SK-N-SH (cell line): ENCODE results near the gene G6PC2. TPM values are rescaled to one million over a fixed set of nuclear protein-coding genes. Genes with fewer than 3 reads are reported as not detected.

ENCODE experiments used
- CTCF ChIA-PET: fragments of 300-600, 350-600 bp; formaldehyde crosslinking; extraction: SDS; loops from one replicate; lab custom pipeline; 2021; lab: Yijun Ruan, JAX
- POLR2A ChIA-PET: fragments of 350-600 bp; sonication (Branson Sonifier 250); formaldehyde crosslinking; extraction: SDS; loops from one replicate; lab custom pipeline; 2020; ENCODE audit warnings: antibody characterized with exemption, inconsistent platforms; lab: Yijun Ruan, JAX
- DNase-seq: peaks from one replicate; pipeline ENCODE4 v3.0.0; 2012
- H2AFZ ChIP-seq: fragments of 200-600 bp; sonication (generic); 2 replicates; pipeline ENCODE4 v1.8.1; 2016; ENCODE audit warnings: antibody characterized with exemption, mild to moderate bottlenecking, low read depth
- H3F3A ChIP-seq: fragments of 200-600 bp; sonication (generic); replicated peaks from 2 replicates; pipeline ENCODE3; 2016; ENCODE audit warnings: antibody characterized with exemption, mild to moderate bottlenecking; ENCODE audit not compliant: insufficient read depth
- H3K27ac ChIP-seq, 2 experiments: fragments of 200-500 bp in 1 of 2; fragments of 200-600 bp in 1 of 2; sonication (Bioruptor generic) in 1 of 2; sonication (generic), shearing (Covaris generic) in 1 of 2; 2 replicates each; pipeline versions ENCODE4 v1.5.1 to v1.6.1; 2014 to 2016; ENCODE audit warnings: low read depth in 2 of 2, inconsistent platforms in 1 of 2, low read length in 1 of 2, mild to moderate bottlenecking in 1 of 2, mixed read lengths in 1 of 2
- H3K27me3 ChIP-seq: fragments of 200-600 bp; sonication (generic), shearing (Covaris generic); 2 replicates; pipeline ENCODE4 v1.6.1; 2016; ENCODE audit warnings: mixed run types; ENCODE audit not compliant: insufficient read depth
- H3K36me3 ChIP-seq, 2 experiments: fragments of 200-500 bp in 1 of 2; fragments of 200-600 bp in 1 of 2; sonication (Bioruptor generic) in 1 of 2; sonication (generic) in 1 of 2; replicated peaks in 1 of 2; 2 replicates each; pipeline versions ENCODE3 to v1.5.1; 2014 to 2016; ENCODE audit warnings: low read length in 1 of 2, mild to moderate bottlenecking in 1 of 2; ENCODE audit not compliant: insufficient read depth in 2 of 2, control insufficient read depth in 1 of 2
- H3K4me1 ChIP-seq, 2 experiments: fragments of 200-500 bp in 1 of 2; fragments of 200-600 bp in 1 of 2; sonication (Bioruptor generic) in 1 of 2; sonication (generic), shearing (Covaris generic) in 1 of 2; 2 replicates each; pipeline versions ENCODE4 v1.5.1 to v1.6.1; 2014 to 2016; ENCODE audit warnings: low read depth in 1 of 2, low read length in 1 of 2, mixed run types in 1 of 2; ENCODE audit not compliant: insufficient read depth in 2 of 2, control insufficient read depth in 1 of 2
- H3K4me2 ChIP-seq: fragments of 200-600 bp; sonication (generic), shearing (Covaris generic); 2 replicates; pipeline ENCODE4 v1.6.1; 2017; ENCODE audit warnings: mixed run types
- H3K4me3 ChIP-seq, 2 experiments: fragments of 200-500 bp in 1 of 2; fragments of 200-600 bp in 1 of 2; sonication (Bioruptor generic) in 1 of 2; sonication (generic), shearing (Covaris generic) in 1 of 2; 2 replicates each; pipeline versions ENCODE4 v1.5.1 to v1.8.1; 2014 to 2016; ENCODE audit warnings: low read depth in 2 of 2, inconsistent platforms in 1 of 2, low read length in 1 of 2, mild to moderate bottlenecking in 1 of 2, mixed read lengths in 1 of 2, moderate library complexity in 1 of 2
- H3K79me2 ChIP-seq: fragments of 200-600 bp; sonication (generic); 2 replicates; pipeline ENCODE4 v1.8.1; 2017; ENCODE audit warnings: mild to moderate bottlenecking; ENCODE audit not compliant: insufficient read depth
- H3K9ac ChIP-seq: fragments of 200-600 bp; sonication (generic); 2 replicates; pipeline ENCODE4 v1.6.1; 2017; ENCODE audit warnings: mixed run types
- H3K9me2 ChIP-seq: fragments of 200-600 bp; sonication (generic); 2 replicates; pipeline ENCODE4 v1.6.1; 2017; ENCODE audit warnings: mixed run types
- H3K9me3 ChIP-seq: fragments of 200-600 bp; sonication (generic); 2 replicates; pipeline ENCODE4 v1.6.1; 2017; ENCODE audit warnings: mixed run types, mild to moderate bottlenecking, moderate library complexity
- H4K20me1 ChIP-seq: fragments of 200-600 bp; sonication (generic); 2 replicates; pipeline ENCODE4 v1.6.1; 2017; ENCODE audit warnings: mild to moderate bottlenecking, mixed run types; ENCODE audit not compliant: insufficient read depth
- CTCF ChIP-seq: fragments of 200-600 bp; sonication (generic); IDR thresholded peaks from 2 replicates; pipeline ENCODE4 v1.6.1; 2017; ENCODE audit warnings: antibody characterized with exemption, mild to moderate bottlenecking, moderate library complexity
- ELF1 ChIP-seq: IDR thresholded peaks from 2 replicates; pipeline ENCODE4 v1.4.0; 2012
- FOSL2 ChIP-seq: IDR thresholded peaks from 2 replicates; pipeline ENCODE4 v1.4.0; 2012; ENCODE audit warnings: low read depth, mild to moderate bottlenecking, moderate library complexity, borderline replicate concordance
- FOXJ3 ChIP-seq: sonication (generic); formaldehyde crosslinking; IDR thresholded peaks from 2 replicates; pipeline ENCODE4 v1.5.1; 2020; ENCODE audit warnings: mild to moderate bottlenecking, missing genetic modification reagents
- FOXM1 ChIP-seq: IDR thresholded peaks from 2 replicates; pipeline ENCODE4 v1.4.0; 2012; ENCODE audit warnings: low read depth, mild to moderate bottlenecking
- GABPA ChIP-seq: IDR thresholded peaks from 2 replicates; pipeline ENCODE4 v1.4.0; 2012; ENCODE audit warnings: low read depth, mild to moderate bottlenecking
- GATA2 ChIP-seq: sonication (generic); formaldehyde crosslinking; IDR thresholded peaks from 2 replicates; pipeline ENCODE4 v1.5.0; 2020; ENCODE audit warnings: mild to moderate bottlenecking, missing genetic modification reagents
- JUND ChIP-seq: IDR thresholded peaks from 2 replicates; pipeline ENCODE4 v1.4.0; 2012
- MAX ChIP-seq: IDR thresholded peaks from 2 replicates; pipeline ENCODE4 v1.4.0; 2012; ENCODE audit warnings: low read depth
- MEF2A ChIP-seq: IDR thresholded peaks from 2 replicates; pipeline ENCODE4 v1.4.0; 2012; ENCODE audit warnings: low read depth, borderline replicate concordance
- POLR2AphosphoS5 ChIP-seq: IDR thresholded peaks from 2 replicates; pipeline ENCODE4 v1.6.1; 2012; ENCODE audit warnings: low read depth, low read length
- RAD21 ChIP-seq: IDR thresholded peaks from 2 replicates; pipeline ENCODE4 v1.6.1; 2012; ENCODE audit warnings: mild to moderate bottlenecking, low read length
- RCOR1 ChIP-seq: fragments of 150-350 bp; IDR thresholded peaks from 2 replicates; pipeline ENCODE4 v1.6.1; 2017; ENCODE audit warnings: antibody characterized with exemption, low read length
- REST ChIP-seq: IDR thresholded peaks from 2 replicates; pipeline ENCODE4 v1.6.1; 2012; ENCODE audit warnings: mild to moderate bottlenecking, low read depth, low read length, moderate library complexity
- RFX5 ChIP-seq: IDR thresholded peaks from 2 replicates; pipeline ENCODE4 v1.6.1; 2012; ENCODE audit warnings: mild to moderate bottlenecking, improper control_type of control experiment, low read length
- RXRA ChIP-seq: IDR thresholded peaks from 2 replicates; pipeline ENCODE4 v1.4.0; 2012; ENCODE audit warnings: low read depth, mild to moderate bottlenecking, borderline replicate concordance
- SIN3A ChIP-seq: IDR thresholded peaks from 2 replicates; pipeline ENCODE4 v1.6.1; 2012; ENCODE audit warnings: low read depth, mild to moderate bottlenecking, low read length, moderate library complexity, borderline replicate concordance
- TAF1 ChIP-seq: IDR thresholded peaks from 2 replicates; pipeline ENCODE4 v1.6.1; 2012; ENCODE audit warnings: low read depth, mild to moderate bottlenecking, low read length, moderate library complexity, borderline replicate concordance
- TEAD4 ChIP-seq: IDR thresholded peaks from 2 replicates; pipeline ENCODE4 v1.4.0; 2012; ENCODE audit warnings: mild to moderate bottlenecking, borderline replicate concordance; ENCODE audit not compliant: insufficient read depth
- USF2 ChIP-seq: fragments of 150-350 bp; IDR thresholded peaks from 2 replicates; pipeline ENCODE4 v1.6.1; 2017; ENCODE audit warnings: antibody characterized with exemption, low read length, low read depth, borderline replicate concordance
- WGBS: methylation state at CpG from one replicate; pipeline ENCODE4 v1.1.6; 2017; ENCODE audit warnings: low lambda C conversion rate; 5-methylcytosine and 5-hydroxymethylcytosine counted together
- polyA plus RNA-seq, 3 experiments: library from polyadenylated mRNA; depleted of rRNA; stranded (reverse); fragments of >200 nt; gene quantifications; 2 replicates each; pipeline ENCODE4 v1.2.3, GENCODE V29; 2012

Gene G6PC2
- polyA plus RNA-seq, 1 of the 3 experiments (the other 2 are of a cell fraction), result not detected

GRCh38 chr2:168904358-168904757 is 3.3 kb downstream of the G6PC2 start (continued):
- TF ChIP-seq REST (no peak), MAX (no peak)
- TF ChIP-seq, all 33 proteins: peak for 0

GRCh38 chr2:168907940-168908662 is 7.0 kb downstream of the G6PC2 start:
- H3K27ac ChIP-seq, result no peak overlapping the region
- CTCF ChIA-PET, result no interaction called here
- TF ChIP-seq POLR2AphosphoS5, result no peak
- no peak for TF ChIP-seq SIN3A
- no peak for TF ChIP-seq USF2
- TF ChIP-seq TEAD4, result no peak
- no peak for TF ChIP-seq JUND
- no peak for TF ChIP-seq FOXJ3 (CRISPR knock-in tag)
- TF ChIP-seq MEF2A, result no peak
- TF ChIP-seq TAF1, result no peak
- TF ChIP-seq RCOR1, result no peak
- no peak for TF ChIP-seq CTCF
- no peak for TF ChIP-seq FOSL2
- TF ChIP-seq FOXM1, result no peak
- TF ChIP-seq GATA2 (CRISPR knock-in tag), result no peak
- no peak for TF ChIP-seq RFX5
- no peak for TF ChIP-seq GABPA
- TF ChIP-seq ELF1, result no peak
- no peak for TF ChIP-seq RXRA
- TF ChIP-seq RAD21, result no peak
- TF ChIP-seq, all 33 proteins: peak for 0
- no peaks in the 10 kb centered on the region for H4K20me1 ChIP-seq
- H3K4me2 ChIP-seq, result no peak overlapping the region
- no peaks in the 10 kb centered on the region for H3K79me2 ChIP-seq
- 82% methylated on average over 8 of the region's 8 CpGs for WGBS
- no peaks in the 10 kb centered on the region for H3K9me3 ChIP-seq
- H3K9ac ChIP-seq, result no peak overlapping the region
- H3K4me3 ChIP-seq, result no peak overlapping the region
- peaks cover 6% of the 10 kb centered on the region; the same call in 1 of the 2 replicates for H3K27me3 ChIP-seq
- DNase-seq, result no peak
- POLR2A ChIA-PET, result no interaction called here
- H3F3A ChIP-seq, result no peaks in the 10 kb centered on the region
- no peaks in the 10 kb centered on the region for H3K36me3 ChIP-seq
- no peaks in the 10 kb centered on the region; a peak in 1 of 4 replicates for H3K4me1 ChIP-seq
- no peaks in the 10 kb centered on the region for H3K9me2 ChIP-seq
- no peak overlapping the region for H2AFZ ChIP-seq
